Mesenteric fat pad (tissue), 1 donor: Measurements from ENCODE around the gene MED22. TPM values are rescaled to one million over a fixed set of nuclear protein-coding genes. Genes with fewer than 3 reads are reported as not detected.
A peak's percentile ranks its signal among the peaks of the same experiment; 100 is the strongest.

Source experiments
- DNase-seq: peaks from one replicate; pipeline ENCODE4 v3.0.0-alpha.2; 2020; ENCODE audit warnings: low spot score
- total RNA-seq: library from RNA; stranded (reverse); fragmentation: NEBNext Ultra II Directional; extraction: Animal tissue kit (Norgen Biotek cat#: 25700); gene quantifications from one replicate; pipeline ENCODE4 v1.2.1, GENCODE V29; 2021
- donor health status: DM: yes; HTN: yes; CAD: no.

The MED22 gene
- total RNA-seq, 1 donor from 2014 or later, result 25.6 TPM

GRCh38 chr9:133356391-133357091 lies 8.6 kb upstream of the MED22 start, which contains the start of the genes SURF1 and SURF2:
SURF1 (minus strand) TSS chr9:133356487; CDS start chr9:133356453, 34 bp downstream.
SURF2 (plus strand) TSS chr9:133356550; CDS start chr9:133356593, 43 bp downstream.
- peak; percentile 94 for DNase-seq

GRCh38 chr9:133355881-133356357 lies 8.0 kb upstream of the MED22 start:
- no peak for DNase-seq

- DNase-seq, result no peak
Observed at GRCh38 chr9:133354766-133355165, 6.8 kb upstream of the MED22 start.

DNA sequence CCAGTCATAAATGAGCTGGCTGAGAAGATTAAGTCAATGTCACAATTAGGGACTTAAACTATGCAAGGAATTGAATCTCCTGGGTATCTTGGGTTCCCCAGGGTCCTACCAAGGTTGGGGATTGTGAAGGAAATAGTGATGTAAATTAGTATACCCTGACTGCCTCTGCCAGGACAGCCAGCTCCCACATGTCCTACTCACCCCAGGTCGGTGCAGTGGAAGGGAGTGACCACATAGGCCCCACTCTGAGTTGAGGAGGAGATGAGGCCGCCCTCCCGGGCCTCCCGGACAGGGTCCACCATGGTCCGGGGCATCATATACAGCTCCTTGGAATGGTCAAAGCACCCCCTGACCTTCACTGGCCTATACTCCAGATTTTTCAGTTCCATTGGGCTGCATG lies 5.6 kb upstream of the MED22 start:
- no peak for DNase-seq

DNA sequence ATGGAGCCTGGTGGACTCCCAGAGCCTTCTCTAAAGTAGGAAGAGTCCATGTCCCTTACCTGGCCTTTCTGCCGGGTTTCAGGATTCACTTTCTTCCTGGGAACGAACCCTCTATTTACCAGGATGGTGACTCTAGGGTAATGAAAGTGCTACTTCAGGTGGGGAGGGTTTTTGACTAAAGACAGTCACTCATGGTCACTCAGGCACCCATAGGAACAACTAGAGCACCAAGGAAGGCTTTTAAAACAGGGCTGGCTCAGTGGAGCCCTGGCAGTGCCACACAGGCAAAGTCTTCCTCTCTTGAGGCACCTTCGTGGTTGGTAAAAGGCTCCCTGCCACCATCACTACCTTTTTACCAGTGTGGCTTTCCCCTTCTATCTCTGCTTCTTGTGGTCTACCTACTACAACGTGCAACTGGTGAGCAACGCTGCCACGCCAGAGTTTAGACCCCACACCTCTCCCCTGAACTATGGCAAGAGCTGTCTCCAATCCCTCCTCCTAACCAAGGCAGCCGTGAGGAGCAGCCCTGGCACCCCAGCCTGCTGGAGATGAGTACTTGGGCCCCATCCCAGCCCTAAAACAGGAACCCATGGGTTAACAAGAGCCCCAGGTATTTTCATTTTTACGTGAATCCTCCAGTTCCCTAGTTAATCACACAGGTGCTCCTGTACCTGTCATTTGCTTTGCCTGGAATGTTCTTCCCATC lies 4.9 kb upstream of the MED22 start:
- no peak for DNase-seq

GRCh38 chr9:133351908-133352634 lies 4.1 kb upstream of the MED22 start:
- DNase-seq, result no peak

DNA sequence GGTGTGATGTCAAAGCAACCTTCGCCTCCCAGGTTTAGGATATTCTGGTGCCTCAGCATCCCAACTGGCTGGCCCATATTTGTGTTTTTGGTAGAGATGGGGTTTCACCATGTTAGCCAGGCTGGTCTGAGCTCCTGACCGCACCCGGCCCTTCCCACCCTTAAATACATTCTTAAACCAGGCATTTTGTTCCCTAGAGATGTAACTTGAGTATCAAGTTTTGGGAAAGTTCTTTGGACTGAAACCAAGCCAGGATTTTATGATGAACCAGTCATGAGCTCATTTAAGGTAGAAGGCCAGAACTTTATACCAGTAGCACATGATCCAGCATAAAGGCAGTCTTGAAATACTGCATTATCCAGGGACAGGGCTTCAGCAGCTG lies 3.6 kb upstream of the MED22 start:
- no peak for DNase-seq

DNA sequence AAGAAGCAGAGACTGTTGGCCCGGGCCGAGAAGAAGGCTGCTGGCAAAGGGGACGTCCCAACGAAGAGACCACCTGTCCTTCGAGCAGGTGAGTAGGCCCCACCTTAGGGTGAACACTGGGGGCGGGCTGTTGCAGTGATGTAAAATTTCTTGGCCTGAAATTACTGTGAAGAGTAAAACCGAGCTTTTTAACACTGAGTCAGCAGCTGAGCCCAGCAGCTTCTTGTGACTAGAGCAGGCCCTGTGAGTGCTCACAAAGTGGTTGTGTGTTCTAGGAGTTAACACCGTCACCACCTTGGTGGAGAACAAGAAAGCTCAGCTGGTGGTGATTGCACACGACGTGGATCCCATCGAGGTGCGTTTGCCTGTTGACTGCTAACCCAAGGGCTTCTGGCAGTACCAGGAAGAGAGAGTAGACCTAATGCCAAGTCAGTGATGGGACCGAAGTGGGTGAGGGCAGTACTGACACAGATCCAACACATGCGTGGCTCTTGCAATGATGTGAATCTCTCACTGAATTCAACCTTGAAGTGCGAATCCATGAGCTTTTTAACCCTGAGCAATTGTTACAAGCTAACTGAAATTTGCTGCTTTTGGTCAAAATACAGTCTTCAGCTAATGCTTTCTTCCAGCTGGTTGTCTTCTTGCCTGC lies 2.2 kb upstream of the MED22 start:
- DNase-seq, result no peak

DNA sequence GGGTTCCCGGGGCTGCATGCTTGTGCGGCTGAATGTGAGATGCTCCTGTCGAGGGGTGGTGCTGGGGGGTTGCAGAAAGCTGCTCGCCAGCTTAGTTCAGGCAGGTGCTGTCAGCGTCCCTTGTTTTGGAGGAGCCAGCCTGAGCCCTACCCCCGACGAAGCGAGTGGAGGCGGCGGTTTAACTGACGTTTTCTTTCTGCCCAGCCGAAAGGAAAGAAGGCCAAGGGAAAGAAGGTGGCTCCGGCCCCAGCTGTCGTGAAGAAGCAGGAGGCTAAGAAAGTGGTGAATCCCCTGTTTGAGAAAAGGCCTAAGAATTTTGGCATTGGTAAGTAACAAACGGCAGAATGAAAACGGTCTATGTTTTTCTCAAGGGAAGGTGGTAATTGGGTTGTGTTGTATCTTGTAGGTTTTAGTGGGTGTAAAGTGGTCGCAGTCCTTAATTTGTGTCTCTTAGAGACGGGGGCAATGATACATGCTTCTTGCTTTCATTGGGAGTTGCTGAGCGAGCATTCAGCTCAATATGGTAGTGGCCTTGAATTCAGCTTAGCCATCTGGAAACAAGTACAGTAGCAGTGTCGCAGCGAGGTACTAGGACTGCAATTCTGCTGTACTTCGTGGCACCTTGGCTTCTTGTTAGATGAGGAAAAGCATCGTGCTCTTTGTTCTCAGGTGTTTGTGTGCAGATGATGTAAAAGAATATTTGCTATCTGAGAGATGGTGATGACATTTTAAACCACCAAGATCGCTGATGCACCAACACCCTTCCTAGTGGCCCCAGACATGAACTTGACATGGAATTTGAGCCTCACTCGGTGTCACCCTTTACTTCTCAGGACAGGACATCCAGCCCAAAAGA lies 1.0 kb upstream of the MED22 start:
- DNase-seq, result no peak

DNA sequence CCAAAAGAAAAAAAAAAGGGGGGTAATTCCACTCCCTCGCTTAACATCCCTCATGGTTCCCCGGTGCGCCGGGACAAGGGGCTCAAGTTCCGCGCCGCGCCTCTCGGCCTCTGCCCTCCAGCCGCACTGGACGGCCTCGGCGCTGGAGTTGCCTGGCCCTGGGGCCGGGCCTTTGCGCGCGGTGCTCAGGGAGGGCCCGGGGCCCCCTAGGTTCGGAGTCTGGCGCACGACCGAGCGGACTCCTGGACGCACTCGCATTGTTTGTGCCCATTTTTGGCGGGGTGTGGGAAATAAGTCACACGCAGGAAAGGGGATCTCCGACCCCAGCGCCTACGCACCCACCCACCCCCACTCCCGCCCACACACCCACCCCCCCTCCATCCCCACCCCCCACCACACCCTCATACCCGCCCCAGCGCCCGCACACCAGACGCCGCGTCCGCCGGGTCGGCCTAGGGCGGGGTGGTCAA lies 381 bp downstream of the MED22 start:
- DNase-seq, result no peak

- DNase-seq, result no peak
Observed at GRCh38 chr9:133346021-133346785, 1.7 kb downstream of the MED22 start.

- DNase-seq, result no peak
Observed at GRCh38 chr9:133345596-133345995, 2.3 kb downstream of the MED22 start.

GRCh38 chr9:133344979-133345378 lies 3.0 kb downstream of the MED22 start:
- no peak for DNase-seq

GRCh38 chr9:133344071-133344470 lies 3.9 kb downstream of the MED22 start:
- DNase-seq, result no peak

- no peak for DNase-seq
Observed at GRCh38 chr9:133342570-133342969, 5.4 kb downstream of the MED22 start.

DNA sequence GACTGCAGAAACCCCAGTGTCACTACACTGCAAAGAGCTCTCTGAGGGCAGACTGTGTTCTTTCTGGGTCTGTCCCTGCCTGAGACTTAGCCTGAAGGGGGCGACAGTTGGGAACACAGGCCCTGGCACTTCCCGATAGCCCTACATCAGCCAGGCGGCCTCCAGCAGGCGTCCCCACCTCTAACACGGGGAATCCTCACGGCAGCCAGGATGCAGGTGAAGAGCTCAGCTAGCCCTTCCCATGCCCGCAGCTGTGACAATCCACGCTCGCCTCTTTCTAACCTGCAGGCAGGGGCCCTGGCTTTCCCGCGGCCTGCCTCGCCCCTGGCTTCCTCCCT lies 5.9 kb downstream of the MED22 start:
- DNase-seq, result no peak

- DNase-seq, result no peak
Observed at GRCh38 chr9:133341369-133342068, 6.4 kb downstream of the MED22 start.

- no peak for DNase-seq
Observed at GRCh38 chr9:133340916-133341315, 7.0 kb downstream of the MED22 start.

GRCh38 chr9:133340256-133340655 lies 7.7 kb downstream of the MED22 start:
- DNase-seq, result no peak
